BE2C (cell line): ENCODE measurements around the gene LBHD2.

ENCODE experiments used
- DNase-seq: peaks from one replicate; pipeline ENCODE4 v3.0.0-alpha.2; 2020
- H3K27me3 ChIP-seq: fragments of 250-450 bp; sonication (Bioruptor Pico); 2 replicates; pipeline ENCODE4 v1.5.1; 2020; ENCODE audit warnings: mild to moderate bottlenecking
- H3K36me3 ChIP-seq: fragments of 250-450 bp; sonication (Bioruptor Pico); 2 replicates; pipeline ENCODE4 v1.5.1; 2020; ENCODE audit warnings: mild to moderate bottlenecking
- H3K4me1 ChIP-seq: fragments of 250-450 bp; sonication (Bioruptor Pico); 2 replicates; pipeline ENCODE4 v1.5.1; 2020
- H3K4me3 ChIP-seq: 2 replicates; pipeline ENCODE4 v1.5.1; 2011; ENCODE audit warnings: low read depth, low read length
- H3K9me3 ChIP-seq: fragments of 250-450 bp; sonication (Bioruptor Pico); 2 replicates; pipeline ENCODE4 v1.5.1; 2020
- CTCF ChIP-seq: IDR thresholded peaks from 2 replicates; pipeline ENCODE4 v1.5.1; 2012; ENCODE audit warnings: mild to moderate bottlenecking, low read depth, low read length

Gene LBHD2

DNA sequence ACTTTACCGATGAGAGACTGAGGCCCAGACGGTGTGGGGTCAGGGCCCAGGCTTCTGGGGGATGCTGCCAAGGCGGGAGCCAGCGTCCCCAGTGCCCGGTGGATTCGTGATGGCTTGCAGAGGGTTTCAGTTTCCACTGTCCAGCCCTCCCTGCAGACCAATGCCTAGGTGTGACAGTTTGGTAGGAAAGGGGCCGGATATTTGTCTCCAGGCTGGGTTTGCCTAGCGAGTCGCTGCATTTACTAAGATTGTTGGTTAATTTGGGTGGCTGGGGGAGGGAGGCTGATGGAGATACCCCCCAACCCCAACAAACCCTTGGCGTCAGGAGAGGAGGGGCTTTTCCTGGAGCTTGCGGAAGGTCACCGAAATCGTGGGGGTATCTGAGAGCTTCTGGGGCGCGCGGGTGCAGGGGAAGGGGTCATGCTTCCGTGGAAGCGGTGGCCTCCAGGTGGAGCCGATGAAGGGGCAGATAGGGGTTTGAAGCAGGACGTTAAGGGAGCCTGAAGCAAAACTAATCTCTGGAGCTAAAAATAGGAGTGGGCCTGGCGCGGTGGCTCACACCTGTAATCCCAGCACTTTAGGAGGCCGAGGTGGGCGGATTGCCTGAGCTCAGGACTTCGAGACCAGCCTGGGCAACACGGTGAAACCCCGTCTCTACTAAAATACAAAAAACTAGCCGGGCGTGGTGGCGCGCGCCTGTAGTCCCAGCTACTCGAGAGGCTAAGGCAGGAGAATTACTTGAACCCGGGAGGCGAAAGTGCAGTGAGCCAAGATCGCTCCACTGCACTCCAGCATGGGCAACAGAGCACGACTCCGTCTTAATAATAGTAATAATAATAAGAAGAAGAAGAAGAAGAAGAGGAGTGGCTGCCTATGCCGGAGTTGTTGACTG lies 25.6 kb upstream of the LBHD2 start:
- no peaks in the 10 kb centered on the region for H3K9me3 ChIP-seq

DNA sequence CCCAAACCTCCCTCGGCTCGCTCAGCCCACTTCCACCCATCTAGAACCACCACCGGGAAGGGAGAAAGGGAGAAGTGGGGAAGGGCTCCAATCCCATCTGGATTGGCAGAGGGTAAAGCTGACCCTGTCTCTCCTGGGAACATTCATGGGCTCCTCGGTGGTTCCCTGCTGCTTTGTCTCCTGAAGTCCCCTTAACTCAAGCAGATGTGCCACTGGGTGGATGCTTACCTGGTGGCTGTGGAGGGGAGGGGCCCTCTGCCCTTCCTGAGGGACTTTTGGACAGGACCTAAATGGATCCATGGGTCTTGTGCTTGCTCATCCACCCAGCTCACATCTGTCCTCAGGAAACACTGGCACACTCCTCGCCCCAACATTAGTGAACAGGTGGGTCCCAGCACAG lies 24.5 kb upstream of the LBHD2 start:
- no peak for TF ChIP-seq CTCF
- DNase-seq: no peak
- H3K9me3 ChIP-seq: no peaks in the 10 kb centered on the region
- no peaks in the 10 kb centered on the region; the same call in 1 of the 2 replicates for H3K4me1 ChIP-seq
- no peaks in the 10 kb centered on the region for H3K36me3 ChIP-seq
- H3K4me3 ChIP-seq: no peak overlapping the region
- no peaks in the 10 kb centered on the region for H3K27me3 ChIP-seq

More for the DNA sequence above, 25.6 kb upstream of the LBHD2 start:
- no peak for TF ChIP-seq CTCF
- H3K4me3 ChIP-seq: peak overlapping the region; percentile 80
- H3K4me1 ChIP-seq: no peaks in the 10 kb centered on the region; the same call in 1 of the 2 replicates
- no peaks in the 10 kb centered on the region; the same call in 1 of the 2 replicates for H3K36me3 ChIP-seq
- H3K27me3 ChIP-seq: no peaks in the 10 kb centered on the region
- no peak for DNase-seq

DNA sequence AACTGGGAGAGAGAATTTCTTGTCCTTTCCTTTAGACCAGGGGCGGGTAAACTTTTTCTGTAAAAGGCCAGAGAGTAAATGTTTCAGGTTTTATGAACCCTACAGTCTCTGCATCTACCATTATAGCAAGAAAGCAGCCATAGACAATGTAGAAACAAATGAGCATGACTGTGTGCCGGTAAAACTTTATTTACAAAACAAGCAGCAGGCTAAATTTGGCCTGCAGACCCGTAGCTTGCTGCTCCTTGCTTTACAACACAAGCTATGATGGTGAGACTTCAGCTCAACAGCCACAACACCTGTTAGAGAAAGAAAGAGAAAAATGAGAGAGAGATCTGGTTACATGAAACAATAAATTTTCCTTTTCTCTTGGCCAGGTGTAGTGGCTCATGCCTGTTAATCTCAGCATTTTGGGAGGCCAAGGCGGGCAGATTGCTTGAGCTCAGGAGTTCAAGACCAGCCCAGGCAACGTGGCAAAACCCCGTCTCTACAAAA lies 22.5 kb upstream of the LBHD2 start:
- Histone ChIP-seq H3K9me3 (no peaks in the 10 kb centered on the region), H3K4me1 (no peaks in the 10 kb centered on the region; the same call in 1 of the 2 replicates), H3K36me3 (no peaks in the 10 kb centered on the region), H3K4me3 (no peak overlapping the region), H3K27me3 (no peaks in the 10 kb centered on the region)
- no peak for TF ChIP-seq CTCF
- DNase-seq: no peak

DNA sequence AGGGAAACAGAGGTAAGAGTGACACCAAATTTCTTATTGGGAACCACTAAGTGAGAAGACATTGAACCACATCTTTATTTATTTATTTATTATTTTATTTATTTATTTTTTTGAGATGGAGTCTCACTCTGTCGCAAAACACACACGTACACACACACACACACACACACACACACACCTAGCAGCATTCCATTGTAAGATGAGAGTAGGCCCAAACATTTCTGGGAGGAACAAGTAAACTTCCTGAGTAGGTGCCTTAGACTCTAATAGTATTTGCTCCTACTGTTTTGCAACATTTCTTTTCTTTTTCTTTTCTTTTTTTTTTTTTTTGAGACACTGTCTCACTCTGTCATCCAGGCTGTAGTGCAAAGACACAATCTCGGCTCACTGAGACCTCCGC lies 19.6 kb upstream of the LBHD2 start:
- H3K9me3 ChIP-seq: no peaks in the 10 kb centered on the region
- no peaks in the 10 kb centered on the region for H3K27me3 ChIP-seq
- no peaks in the 10 kb centered on the region; the same call in 1 of the 2 replicates for H3K4me1 ChIP-seq
- no peaks in the 10 kb centered on the region for H3K36me3 ChIP-seq
- TF ChIP-seq CTCF: no peak
- no peak for DNase-seq
- no peak overlapping the region for H3K4me3 ChIP-seq

- H3K27me3 ChIP-seq: no peaks in the 10 kb centered on the region
- H3K4me1 ChIP-seq: no peaks in the 10 kb centered on the region; the same call in 1 of the 2 replicates
- no peaks in the 10 kb centered on the region for H3K9me3 ChIP-seq
- H3K36me3 ChIP-seq: no peaks in the 10 kb centered on the region
- H3K4me3 ChIP-seq: no peak overlapping the region
- TF ChIP-seq CTCF: no peak
- no peak for DNase-seq
These were observed 19.0 kb upstream of the LBHD2 start for GRCh38 chr14:103064978-103065377.

DNA sequence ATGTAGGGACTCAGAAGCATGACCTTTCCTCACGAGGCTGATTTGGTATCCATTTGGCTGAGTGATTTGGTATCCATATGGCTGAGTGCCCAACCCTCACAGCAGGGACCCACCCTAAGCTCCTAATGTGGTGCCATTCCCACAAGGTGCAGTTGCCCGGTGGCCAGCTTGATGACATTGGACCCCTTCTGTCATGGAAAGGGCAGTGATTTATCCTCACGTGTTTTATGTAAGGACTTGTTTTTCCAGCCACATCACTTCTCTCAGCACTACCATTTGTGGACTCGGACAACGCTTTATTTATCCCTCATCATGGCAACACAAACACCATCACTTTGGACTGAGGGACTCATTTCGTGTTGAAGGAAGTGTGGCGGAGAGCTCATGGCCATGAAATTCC lies 18.1 kb upstream of the LBHD2 start:
- H3K27me3 ChIP-seq: no peaks in the 10 kb centered on the region
- no peak for DNase-seq
- no peaks in the 10 kb centered on the region; the same call in 1 of the 2 replicates for H3K4me1 ChIP-seq
- TF ChIP-seq CTCF: no peak
- no peaks in the 10 kb centered on the region for H3K9me3 ChIP-seq
- H3K4me3 ChIP-seq: no peak overlapping the region
- no peaks in the 10 kb centered on the region for H3K36me3 ChIP-seq
